Measurements from ENCODE around the gene SLC2A9. TPM values are rescaled to one million over a fixed set of nuclear protein-coding genes. Genes with fewer than 3 reads are reported as not detected.
A peak's percentile ranks its signal among the peaks of the same experiment; 100 is the strongest.

The SLC2A9 gene
- 10 to 100 TPM; 10.6 to 19.0 TPM for total RNA-seq
- polyA plus RNA-seq (ENCODE audit: insufficient read length in 6 of 6) = 1 to 10 TPM; 2.2 to 4.6 (median 4.3) TPM
- long read RNA-seq, donor 1 = 0 reads
- long read RNA-seq, donor 2 = 0 reads
- long read RNA-seq, donor 3 = 0 reads
- long read RNA-seq, donor 4, partial matches to known transcripts = 2 of 9 reads
- long read RNA-seq, donor 4, other reads (novel, unspliced or antisense) = 4 of 9 reads
- long read RNA-seq, donor 5, partial matches to known transcripts = 0 of 1 reads
- long read RNA-seq, donor 5, other reads (novel, unspliced or antisense) = 0 of 1 reads
- long read RNA-seq, donor 6 = 0 reads
- long read RNA-seq, donor 7 = 0 reads
- long read RNA-seq, donor 8 = 0 reads
- long read RNA-seq, donor 9 = 0 reads
- long read RNA-seq, donor 10, partial matches to known transcripts = 3 of 11 reads
- long read RNA-seq, donor 10, other reads (novel, unspliced or antisense) = 8 of 11 reads
- long read RNA-seq, donor 11 = 0 reads
- long read RNA-seq, donor 12 = 0 reads

- Histone ChIP-seq H3K27me3 (no peaks in the 10 kb centered on the region), H3K4me1 (peaks cover 4 to 61% of the 10 kb centered on the region in 2 donors), H3K9me3 (no peaks in the 10 kb centered on the region), H3K4me3 (peak within 1 kb of the TSS in 1 of 2 donors; percentile 28), H3K27ac (peak within 1 kb of the TSS; percentile 63 to 78), H3K36me3 (no peaks in the 10 kb centered on the region)
- TF ChIP-seq CTCF (IDR thresholded peaks at IDR 0.05) = no peak
- DNase-seq = peak in 1 of 4 donors; percentile 25
- intact Hi-C loops (cut with DNase I) = no loop called here
- no peak for ATAC-seq
These were observed at the start of gene SLC2A9 for GRCh38 chr4:10020871-10021652. Gene SLC2A9, minus strand, starts transcription at chr4:10021497. Its CDS starts 68 bp downstream, at chr4:10021429.

GRCh38 chr4:10069075-10069642, 47.9 kb upstream of the SLC2A9 start:
- no peak for TF ChIP-seq CTCF (IDR thresholded peaks at IDR 0.05)
- Histone ChIP-seq H3K27ac (no peak overlapping the region), H3K4me3 (no peak overlapping the region), H3K9me3 (no peaks in the 10 kb centered on the region), H3K27me3 (no peaks in the 10 kb centered on the region), H3K4me1 (peaks cover 0 to 3% of the 10 kb centered on the region in 2 donors), H3K36me3 (peaks cover 0 to 73% of the 10 kb centered on the region in 2 donors)
- DNase-seq = no peak
- no peak for ATAC-seq
- intact Hi-C loops (cut with DNase I) = loop anchor here in 1 of 2 donors (5.0 kb wide), 1 partner anchor 307 kb away; no protein-coding TSS in a partner anchor

- no peak for DNase-seq
- ATAC-seq = no peak
- peaks cover 0 to 59% of the 10 kb centered on the region in 2 donors for H3K36me3 ChIP-seq
- H3K4me3 ChIP-seq = no peak overlapping the region
- no peak for TF ChIP-seq CTCF (IDR thresholded peaks at IDR 0.05)
- peaks cover 2 to 12% of the 10 kb centered on the region in 2 donors for H3K4me1 ChIP-seq
- H3K27ac ChIP-seq = no peak overlapping the region
- H3K9me3 ChIP-seq = no peaks in the 10 kb centered on the region
- no peaks in the 10 kb centered on the region for H3K27me3 ChIP-seq
- intact Hi-C loops (cut with DNase I) = loop anchor here in 1 of 2 donors (5.0 kb wide), 1 partner anchor 305 kb away; no protein-coding TSS in a partner anchor
These were observed 45.7 kb upstream of the SLC2A9 start for GRCh38 chr4:10066670-10067651.

GRCh38 chr4:10066206-10066605, 44.9 kb upstream of the SLC2A9 start:
- peaks cover 0 to 59% of the 10 kb centered on the region in 2 donors for H3K36me3 ChIP-seq
- no peak for TF ChIP-seq CTCF (IDR thresholded peaks at IDR 0.05)
- no peaks in the 10 kb centered on the region for H3K27me3 ChIP-seq
- H3K4me3 ChIP-seq = no peak overlapping the region
- no peak for ATAC-seq
- DNase-seq = no peak
- H3K27ac ChIP-seq = no peak overlapping the region
- peaks cover 2 to 12% of the 10 kb centered on the region in 2 donors for H3K4me1 ChIP-seq
- H3K9me3 ChIP-seq = no peaks in the 10 kb centered on the region
- intact Hi-C loops (cut with DNase I) = loop anchor here in 1 of 2 donors (5.0 kb wide), 1 partner anchor 304 kb away; no protein-coding TSS in a partner anchor

All from left lung (tissue), 14 donors.